MG63 (cell line): ENCODE measurements around the gene UXS1. TPM values are rescaled to one million over a fixed set of nuclear protein-coding genes. Genes with fewer than 3 reads are reported as not detected.
A peak's percentile ranks its signal among the peaks of the same experiment; 100 is the strongest.
"Not testable (repeated sequence)": the region's sequence is repeated elsewhere in the genome, so short reads cannot be mapped to it uniquely, and the experiment has no call there.

Experiments used
- DNase-seq: peaks from one replicate; pipeline ENCODE4 v3.0.0-alpha.2; 2020
- H3K27me3 ChIP-seq: fragments of 250-450 bp; sonication (Bioruptor Pico); 2 replicates; pipeline ENCODE4 v1.5.1; 2020; ENCODE audit warnings: mild to moderate bottlenecking, moderate library complexity
- H3K36me3 ChIP-seq: fragments of 250-450 bp; sonication (Bioruptor Pico); 2 replicates; pipeline ENCODE4 v1.5.1; 2020; ENCODE audit warnings: mild to moderate bottlenecking, moderate library complexity
- H3K4me3 ChIP-seq: fragments of 250-450 bp; sonication (Bioruptor Pico); 2 replicates; pipeline ENCODE4 v1.5.1; 2020; ENCODE audit warnings: mild to moderate bottlenecking, moderate library complexity
- H3K9me3 ChIP-seq: fragments of 250-450 bp; sonication (Bioruptor Pico); 2 replicates; pipeline ENCODE4 v1.5.1; 2020; ENCODE audit warnings: mild to moderate bottlenecking, moderate library complexity
- total RNA-seq: library from RNA; depleted of rRNA; stranded (reverse); fragments of >200 nt; shearing (Covaris generic); gene quantifications from 2 replicates; pipeline ENCODE4 v1.2.3, GENCODE V29; 2014; ENCODE audit warnings: low replicate concordance; rRNA removed

UXS1 gene
- total RNA-seq, result 18.9 and 21.8 TPM in 2 replicates

- H3K4me3 ChIP-seq, result peak within 1 kb of the TSS; percentile 92
- no peaks in the 10 kb centered on the region for H3K27me3 ChIP-seq
- DNase-seq, result peak; percentile 95
- no peaks in the 10 kb centered on the region for H3K9me3 ChIP-seq
- no peaks in the 10 kb centered on the region for H3K36me3 ChIP-seq
Measured at GRCh38 chr2:106193977-106194778, at the start of gene UXS1. Gene UXS1 (minus strand): TSS chr2:106194301. CDS start chr2:106194241, 60 bp downstream.

GRCh38 chr2:106239491-106239890 is 45.4 kb upstream of the UXS1 start:
- H3K4me3 ChIP-seq, H3K9me3 ChIP-seq, H3K36me3 ChIP-seq, DNase-seq, H3K27me3 ChIP-seq: not testable (repeated sequence)

GRCh38 chr2:106235392-106235791 is 41.3 kb upstream of the UXS1 start:
- not testable (repeated sequence) for H3K27me3 ChIP-seq, H3K36me3 ChIP-seq, H3K9me3 ChIP-seq, H3K4me3 ChIP-seq, DNase-seq

- H3K9me3 ChIP-seq, result peaks cover 5% of the 10 kb centered on the region; the same call in 1 of the 2 replicates
- H3K27me3 ChIP-seq, result no peaks in the 10 kb centered on the region
- H3K36me3 ChIP-seq, result no peaks in the 10 kb centered on the region
- H3K4me3 ChIP-seq, result no peak overlapping the region
- DNase-seq, result no peak
Measured at GRCh38 chr2:106233350-106233706, 39.2 kb upstream of the UXS1 start.

GRCh38 chr2:106232638-106233349 is 38.7 kb upstream of the UXS1 start:
- H3K27me3 ChIP-seq, result no peaks in the 10 kb centered on the region
- DNase-seq, result no peak
- H3K9me3 ChIP-seq, result peaks cover 5% of the 10 kb centered on the region; the same call in 1 of the 2 replicates
- no peak overlapping the region for H3K4me3 ChIP-seq
- H3K36me3 ChIP-seq, result no peaks in the 10 kb centered on the region

- H3K36me3 ChIP-seq, result no peaks in the 10 kb centered on the region
- H3K4me3 ChIP-seq, result no peak overlapping the region
Measured at GRCh38 chr2:106223347-106223746, 29.2 kb upstream of the UXS1 start.

GRCh38 chr2:106222057-106222456 is 28.0 kb upstream of the UXS1 start:
- DNase-seq, H3K27me3 ChIP-seq, H3K9me3 ChIP-seq, H3K36me3 ChIP-seq, H3K4me3 ChIP-seq: not testable (repeated sequence)

More at GRCh38 chr2:106223347-106223746, 29.2 kb upstream of the UXS1 start:
- Histone ChIP-seq H3K27me3 (no peaks in the 10 kb centered on the region), H3K9me3 (no peaks in the 10 kb centered on the region)
- DNase-seq, result no peak

- Histone ChIP-seq H3K9me3 (no peaks in the 10 kb centered on the region), H3K27me3 (no peaks in the 10 kb centered on the region), H3K36me3 (no peaks in the 10 kb centered on the region), H3K4me3 (no peak overlapping the region)
- no peak for DNase-seq
Measured at GRCh38 chr2:106219813-106220212, 25.7 kb upstream of the UXS1 start.

- not testable (repeated sequence) for H3K4me3 ChIP-seq, H3K36me3 ChIP-seq, H3K27me3 ChIP-seq, DNase-seq, H3K9me3 ChIP-seq
Measured at GRCh38 chr2:106219157-106219556, 25.1 kb upstream of the UXS1 start.

- Histone ChIP-seq H3K27me3 (no peaks in the 10 kb centered on the region), H3K9me3 (no peaks in the 10 kb centered on the region), H3K36me3 (no peaks in the 10 kb centered on the region), H3K4me3 (no peak overlapping the region)
- no peak for DNase-seq
Measured at GRCh38 chr2:106208874-106209273, 14.8 kb upstream of the UXS1 start.

- Histone ChIP-seq H3K4me3 (no peak overlapping the region), H3K27me3 (no peaks in the 10 kb centered on the region), H3K9me3 (no peaks in the 10 kb centered on the region), H3K36me3 (no peaks in the 10 kb centered on the region)
- DNase-seq, result no peak
Measured at GRCh38 chr2:106208399-106208798, 14.3 kb upstream of the UXS1 start.

GRCh38 chr2:106207246-106207645 is 13.1 kb upstream of the UXS1 start:
- Histone ChIP-seq H3K4me3 (no peak overlapping the region), H3K27me3 (no peaks in the 10 kb centered on the region), H3K36me3 (no peaks in the 10 kb centered on the region), H3K9me3 (no peaks in the 10 kb centered on the region)
- no peak for DNase-seq

- Histone ChIP-seq H3K9me3 (no peaks in the 10 kb centered on the region), H3K4me3 (no peak overlapping the region), H3K36me3 (no peaks in the 10 kb centered on the region), H3K27me3 (no peaks in the 10 kb centered on the region)
- no peak for DNase-seq
Measured at GRCh38 chr2:106205488-106205887, 11.4 kb upstream of the UXS1 start.

- not testable (repeated sequence) for H3K4me3 ChIP-seq, H3K27me3 ChIP-seq, DNase-seq
Measured at GRCh38 chr2:106204551-106204950, 10.4 kb upstream of the UXS1 start.

GRCh38 chr2:106201661-106202060 is 7.6 kb upstream of the UXS1 start:
- Histone ChIP-seq H3K9me3 (no peaks in the 10 kb centered on the region), H3K4me3 (no peak overlapping the region), H3K27me3 (no peaks in the 10 kb centered on the region), H3K36me3 (no peaks in the 10 kb centered on the region)
- DNase-seq, result no peak

More at GRCh38 chr2:106204551-106204950, 10.4 kb upstream of the UXS1 start:
- H3K9me3 ChIP-seq, H3K36me3 ChIP-seq: not testable (repeated sequence)

- H3K9me3 ChIP-seq, result no peaks in the 10 kb centered on the region
- H3K36me3 ChIP-seq, result no peaks in the 10 kb centered on the region
- H3K27me3 ChIP-seq, result no peaks in the 10 kb centered on the region
- no peak for DNase-seq
- H3K4me3 ChIP-seq, result no peak overlapping the region
Measured at GRCh38 chr2:106197878-106198277, 3.8 kb upstream of the UXS1 start.

- DNase-seq, result no peak
- Histone ChIP-seq H3K36me3 (no peaks in the 10 kb centered on the region), H3K9me3 (no peaks in the 10 kb centered on the region), H3K4me3 (no peak overlapping the region), H3K27me3 (no peaks in the 10 kb centered on the region)
Measured at GRCh38 chr2:106195981-106196380, 1.9 kb upstream of the UXS1 start.

- Histone ChIP-seq H3K9me3 (no peaks in the 10 kb centered on the region), H3K4me3 (no peak overlapping the region), H3K36me3 (no peaks in the 10 kb centered on the region), H3K27me3 (no peaks in the 10 kb centered on the region)
- no peak for DNase-seq
Measured at GRCh38 chr2:106195456-106195855, 1.4 kb upstream of the UXS1 start.
